PC-3 (cell line): Measurements from ENCODE around the gene PLD1. TPM values are rescaled to one million over a fixed set of nuclear protein-coding genes. Genes with fewer than 3 reads are reported as not detected.

Source experiments
- ATAC-seq: fragments of 200-7000 bp; cut with Tn5 transposase; 2 replicates; pipeline ENCODE4 v1.9.1; 2020; ENCODE audit warnings: mild to moderate bottlenecking, moderate library complexity
- BruUV-seq: library from RNA; stranded (reverse); fragments of 400-500 nt; replicated peaks from 2 replicates; lab custom pipeline; 2021; lab: Mats Ljungman, UMichigan
- CTCF ChIA-PET: fragments of 300-600 bp; sonication (Branson Sonifier 250); formaldehyde crosslinking; loops from one replicate; lab custom pipeline; 2022; ENCODE audit warnings: antibody characterized with exemption; lab: Charles Lee
- POLR2A ChIA-PET: fragments of 300-600 bp; sonication (Branson Sonifier 250); formaldehyde crosslinking; loops from one replicate; lab custom pipeline; 2022; ENCODE audit warnings: antibody characterized with exemption; ENCODE audit not compliant: unreplicated experiment; lab: Charles Lee
- DNase-seq: peaks from one replicate; pipeline ENCODE4 v3.0.0-alpha.2; 2015
- H2AFZ ChIP-seq: fragments of 300-600 bp; sonication (generic); 2 replicates; pipeline ENCODE4 v1.6.0; 2016; ENCODE audit warnings: antibody characterized with exemption, low read length
- H3F3A ChIP-seq: fragments of 300-600 bp; sonication (generic); one replicate; pipeline ENCODE4 v1.6.0; 2017; ENCODE audit warnings: antibody characterized with exemption, low read length, control low read depth, mild to moderate bottlenecking; ENCODE audit not compliant: unreplicated experiment
- H3K27ac ChIP-seq: fragments of 300-600 bp; sonication (generic); 2 replicates; pipeline ENCODE4 v1.5.1; 2016; ENCODE audit warnings: mild to moderate bottlenecking, low read length
- H3K27me3 ChIP-seq: fragments of 300-600 bp; sonication (generic); 2 replicates; pipeline ENCODE4 v1.6.1; 2016; ENCODE audit warnings: low read length, mixed read lengths
- H3K36me3 ChIP-seq: fragments of 300-600 bp; sonication (generic); 2 replicates; pipeline ENCODE4 v1.6.1; 2016; ENCODE audit warnings: low read depth, mixed run types, low read length, mixed read lengths
- H3K4me1 ChIP-seq: fragments of 300-600 bp; sonication (generic); 2 replicates; pipeline ENCODE4 v1.5.1; 2016; ENCODE audit warnings: low read length; ENCODE audit not compliant: insufficient read depth
- H3K4me2 ChIP-seq: fragments of 300-600 bp; sonication (generic); 2 replicates; pipeline ENCODE4 v1.6.0; 2016; ENCODE audit warnings: low read length
- H3K4me3 ChIP-seq: fragments of 300-600 bp; sonication (generic); 2 replicates; pipeline ENCODE4 v1.5.1; 2016; ENCODE audit warnings: mild to moderate bottlenecking, low read length, mixed read lengths
- H3K79me2 ChIP-seq: fragments of 300-600 bp; sonication (generic); 2 replicates; pipeline ENCODE4 v1.6.1; 2017; ENCODE audit warnings: low read length, mixed read lengths
- H3K9ac ChIP-seq: fragments of 300-600 bp; sonication (generic); 2 replicates; pipeline ENCODE4 v1.6.0; 2016; ENCODE audit warnings: mild to moderate bottlenecking, low read length
- H3K9me2 ChIP-seq: fragments of 300-600 bp; sonication (generic); replicated peaks from 2 replicates; pipeline ENCODE4 v1.6.1; 2016; ENCODE audit warnings: mixed run types, low read length, mixed read lengths
- H3K9me3 ChIP-seq: fragments of 300-600 bp; sonication (generic); 2 replicates; pipeline ENCODE4 v1.6.1; 2016; ENCODE audit warnings: low read length, mixed read lengths
- H4K20me1 ChIP-seq: fragments of 300-600 bp; sonication (generic); 2 replicates; pipeline ENCODE4 v1.6.1; 2016; ENCODE audit warnings: low read length, mixed read lengths
- CTCF ChIP-seq: fragments of 300-600 bp; sonication (generic); conservative IDR thresholded peaks from 2 replicates; pipeline ENCODE4 v1.5.1; 2017; ENCODE audit warnings: antibody characterized with exemption, low read depth, mild to moderate bottlenecking, low read length
- EZH2 ChIP-seq: fragments of 300-600 bp; sonication (generic); IDR thresholded peaks from one replicate; pipeline ENCODE4 v1.6.1; 2017; ENCODE audit warnings: antibody characterized with exemption, mild to moderate bottlenecking, low read length; ENCODE audit not compliant: unreplicated experiment
- EZH2phosphoT487 ChIP-seq: fragments of 300-600 bp; sonication (generic); IDR thresholded peaks from 2 replicates; pipeline ENCODE4 v1.6.1; 2018; ENCODE audit warnings: mild to moderate bottlenecking, antibody characterized with exemption, low read length, borderline replicate concordance
- intact Hi-C: fragments of 100-400 bp; cut with micrococcal nuclease; formaldehyde crosslinking; loops from 2 replicates; pipeline ENCODE4 v1.9.0; 2023
- total RNA-seq: library from RNA; depleted of rRNA; stranded (reverse); fragments of >200 nt; gene quantifications from 2 replicates; pipeline ENCODE4 v1.2.3, GENCODE V29; 2014

Gene PLD1
- total RNA-seq, 1 experiment from 2014 or later = 7.3 TPM

DNA sequence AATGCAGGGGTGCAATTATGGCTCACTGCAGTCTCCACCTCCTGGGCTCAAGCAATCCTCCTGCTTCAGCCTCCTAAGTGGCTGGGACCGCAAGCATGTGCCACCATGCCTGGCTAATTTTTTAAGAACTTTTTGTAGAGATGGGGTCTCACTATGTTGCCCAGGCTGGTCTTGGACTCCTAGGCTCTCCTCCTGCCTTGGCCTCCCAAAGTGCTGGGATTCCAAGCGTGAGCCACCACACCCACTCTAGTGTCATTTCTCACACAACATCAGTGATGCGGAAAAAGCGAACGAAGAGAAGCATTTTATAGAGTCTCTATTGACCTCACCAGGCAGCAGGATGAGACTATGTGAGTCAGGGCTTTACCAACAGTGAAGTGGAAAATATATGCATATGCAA, 137.7 kb downstream of the PLD1 start:
- H3K9me2 ChIP-seq = no peaks in the 10 kb centered on the region
- H3K27ac ChIP-seq = no peak overlapping the region
- no peaks in the 10 kb centered on the region for H3K36me3 ChIP-seq
- DNase-seq (no peak), ATAC-seq (no peak)
- H3F3A ChIP-seq = no peaks in the 10 kb centered on the region
- H2AFZ ChIP-seq = no peak overlapping the region
- TF ChIP-seq EZH2 (no peak), EZH2phosphoT487 (no peak), CTCF (no peak)
- no TSS peak for BruUV-seq
- no peaks in the 10 kb centered on the region for H3K9me3 ChIP-seq
- H4K20me1 ChIP-seq = no peaks in the 10 kb centered on the region
- no peaks in the 10 kb centered on the region for H3K79me2 ChIP-seq
- ChIA-PET POLR2A (interaction anchor here (0.6 kb wide), 2 partner anchors 217 to 226 kb away, joined by 6 to 17 read pairs; no protein-coding TSS in a partner anchor), CTCF (no interaction called here)
- no peak overlapping the region for H3K9ac ChIP-seq
- no peak overlapping the region for H3K4me2 ChIP-seq
- no peaks in the 10 kb centered on the region for H3K27me3 ChIP-seq
- H3K4me3 ChIP-seq = no peak overlapping the region
- intact Hi-C loops = no loop called here
- no peaks in the 10 kb centered on the region for H3K4me1 ChIP-seq

GRCh38 chr3:171672124-171672523, 138.2 kb downstream of the PLD1 start:
- Histone ChIP-seq H4K20me1 (no peaks in the 10 kb centered on the region), H3K36me3 (no peaks in the 10 kb centered on the region), H3F3A (no peaks in the 10 kb centered on the region), H3K9me3 (no peaks in the 10 kb centered on the region), H3K9me2 (no peaks in the 10 kb centered on the region), H3K4me2 (no peak overlapping the region), H3K79me2 (no peaks in the 10 kb centered on the region), H3K9ac (no peak overlapping the region), H3K4me1 (no peaks in the 10 kb centered on the region), H3K4me3 (no peak overlapping the region), H3K27me3 (no peaks in the 10 kb centered on the region), H2AFZ (no peak overlapping the region), H3K27ac (no peak overlapping the region)
- POLR2A ChIA-PET = interaction anchor here (0.6 to 0.7 kb wide), 3 partner anchors 109 to 225 kb away, joined by 6 to 17 read pairs (median 7); no protein-coding TSS in a partner anchor
- CTCF ChIA-PET = interaction anchor here (0.6 kb wide), 2 partner anchors 25 to 1483 kb away, joined by 4 to 5 read pairs; no protein-coding TSS in a partner anchor
- intact Hi-C loops = no loop called here
- TF ChIP-seq EZH2 (no peak), EZH2phosphoT487 (no peak), CTCF (no peak)
- ATAC-seq (peak; percentile 92), DNase-seq (peak; percentile 59)
- BruUV-seq = no TSS peak

- ATAC-seq (peak; percentile 42; the same call in 1 of the 2 replicates), DNase-seq (no peak)
- BruUV-seq = no TSS peak
- Histone ChIP-seq H3K4me2 (no peak overlapping the region), H3K27ac (no peak overlapping the region), H3K36me3 (no peaks in the 10 kb centered on the region), H3K9me2 (no peaks in the 10 kb centered on the region), H2AFZ (no peak overlapping the region), H3F3A (no peaks in the 10 kb centered on the region), H3K27me3 (no peaks in the 10 kb centered on the region), H3K4me1 (no peaks in the 10 kb centered on the region), H3K9me3 (no peaks in the 10 kb centered on the region), H3K79me2 (no peaks in the 10 kb centered on the region), H3K4me3 (no peak overlapping the region), H4K20me1 (no peaks in the 10 kb centered on the region), H3K9ac (no peak overlapping the region)
- intact Hi-C loops = no loop called here
- TF ChIP-seq EZH2phosphoT487 = no peak
- TF ChIP-seq CTCF = no peak
- TF ChIP-seq EZH2 = no peak
- CTCF ChIA-PET = interaction anchor here (0.6 kb wide), 2 partner anchors 25 to 1483 kb away, joined by 4 to 5 read pairs; no protein-coding TSS in a partner anchor
- POLR2A ChIA-PET = interaction anchor here (0.6 to 0.7 kb wide), 2 partner anchors 109 to 216 kb away, joined by 7 to 17 read pairs; no protein-coding TSS in a partner anchor
Measured at GRCh38 chr3:171671709-171672108, 138.6 kb downstream of the PLD1 start.
